Activated B cell treated with CpG ODN at 0.5 μM for 24 hours (primary cell): Measurements from ENCODE around the gene SPECC1L. TPM values are rescaled to one million over a fixed set of nuclear protein-coding genes. Genes with fewer than 3 reads are reported as not detected.

Experiments
- ATAC-seq: fragments of 200-7000 bp; cut with Tn5 transposase; one replicate; pipeline ENCODE4 v1.10.0; 2021; ENCODE audit warnings: low read depth, mild to moderate bottlenecking, moderate library complexity
- CTCF ChIA-PET: fragments of 350-600 bp; sonication (Branson Sonifier 250); formaldehyde crosslinking; loops from one replicate; lab custom pipeline; 2021; ENCODE audit warnings: antibody characterized with exemption; lab: Charles Lee
- POLR2A ChIA-PET: fragments of 350-600 bp; sonication (Branson Sonifier 250); formaldehyde crosslinking; loops from one replicate; lab custom pipeline; 2021; ENCODE audit warnings: antibody characterized with exemption; lab: Charles Lee
- DNase-seq: peaks from one replicate; pipeline ENCODE4 v3.0.0; 2022
- H3K27ac Mint-ChIP-seq: one replicate; pipeline ENCODE4 v1.8.0; 2020; ENCODE audit warnings: mixed read lengths
- H3K27me3 Mint-ChIP-seq: one replicate; pipeline ENCODE4 v1.8.0; 2021; ENCODE audit warnings: mixed read lengths
- H3K36me3 Mint-ChIP-seq: one replicate; pipeline ENCODE4 v1.8.0; 2021; ENCODE audit warnings: low read depth, mixed read lengths
- H3K4me1 Mint-ChIP-seq: one replicate; pipeline ENCODE4 v1.8.0; 2021; ENCODE audit warnings: mixed read lengths
- H3K4me3 Mint-ChIP-seq: one replicate; pipeline ENCODE4 v1.8.0; 2020; ENCODE audit warnings: mild to moderate bottlenecking, mixed read lengths
- H3K9me3 Mint-ChIP-seq: one replicate; pipeline ENCODE4 v1.8.0; 2020; ENCODE audit warnings: mixed read lengths
- CTCF ChIP-seq: fragments of 200-600 bp; IDR thresholded peaks from one replicate; pipeline ENCODE4 v1.8.0; 2022; ENCODE audit warnings: antibody characterized with exemption, mild to moderate bottlenecking
- intact Hi-C: fragments of 100-400 bp; cut with micrococcal nuclease; formaldehyde crosslinking; loops from one replicate; pipeline ENCODE4 v1.15.1; 2024
- total RNA-seq: library from RNA; stranded (reverse); gene quantifications from 2 replicates; pipeline ENCODE4 v1.2.3, GENCODE V29; 2022

SPECC1L gene
- total RNA-seq, 1 donor from 2014 or later: 59.0 TPM

DNA sequence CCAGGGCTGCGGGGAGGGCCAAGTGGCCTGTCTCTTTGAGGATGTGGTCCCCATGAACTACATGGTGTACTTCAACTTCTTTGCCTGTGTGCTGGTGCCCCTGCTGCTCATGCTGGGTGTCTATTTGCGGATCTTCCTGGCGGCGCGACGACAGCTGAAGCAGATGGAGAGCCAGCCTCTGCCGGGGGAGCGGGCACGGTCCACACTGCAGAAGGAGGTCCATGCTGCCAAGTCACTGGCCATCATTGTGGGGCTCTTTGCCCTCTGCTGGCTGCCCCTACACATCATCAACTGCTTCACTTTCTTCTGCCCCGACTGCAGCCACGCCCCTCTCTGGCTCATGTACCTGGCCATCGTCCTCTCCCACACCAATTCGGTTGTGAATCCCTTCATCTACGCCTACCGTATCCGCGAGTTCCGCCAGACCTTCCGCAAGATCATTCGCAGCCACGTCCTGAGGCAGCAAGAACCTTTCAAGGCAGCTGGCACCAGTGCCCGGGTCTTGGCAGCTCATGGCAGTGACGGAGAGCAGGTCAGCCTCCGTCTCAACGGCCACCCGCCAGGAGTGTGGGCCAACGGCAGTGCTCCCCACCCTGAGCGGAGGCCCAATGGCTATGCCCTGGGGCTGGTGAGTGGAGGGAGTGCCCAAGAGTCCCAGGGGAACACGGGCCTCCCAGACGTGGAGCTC lies 170.2 kb downstream of the SPECC1L start:
- no peak for ATAC-seq
- Mint-ChIP-seq H3K4me1 (peaks cover 62% of the 10 kb centered on the region), H3K27ac (peak overlapping the region; percentile 78), H3K9me3 (no peaks in the 10 kb centered on the region), H3K36me3 (peaks cover 52% of the 10 kb centered on the region), H3K27me3 (no peaks in the 10 kb centered on the region), H3K4me3 (no peak overlapping the region)
- DNase-seq: no peak
- ChIA-PET CTCF (no interaction called here), POLR2A (interaction anchor here (0.6 kb wide), 1 partner anchor 175 kb away, joined by 3 read pairs; no protein-coding TSS in a partner anchor)
- intact Hi-C loops: no loop called here
- no peak for TF ChIP-seq CTCF

- intact Hi-C loops: no loop called here
- ChIA-PET POLR2A (interaction anchor here (0.6 to 2.3 kb wide), 3 partner anchors 7 to 174 kb away, joined by 3 to 8 read pairs (median 4); partner anchors contain the start of gene ADORA2A), CTCF (no interaction called here)
- Mint-ChIP-seq H3K36me3 (peaks cover 50% of the 10 kb centered on the region), H3K9me3 (no peaks in the 10 kb centered on the region), H3K27me3 (no peaks in the 10 kb centered on the region), H3K4me1 (peaks cover 54% of the 10 kb centered on the region), H3K4me3 (no peak overlapping the region), H3K27ac (no peak overlapping the region)
- no peak for TF ChIP-seq CTCF
- DNase-seq: no peak
- no peak for ATAC-seq
Observed at GRCh38 chr22:24441406-24442351, 171.0 kb downstream of the SPECC1L start.

- H3K4me3 Mint-ChIP-seq: no peak overlapping the region
- peaks cover 48% of the 10 kb centered on the region for H3K36me3 Mint-ChIP-seq
- intact Hi-C loops: no loop called here
- no peak for ATAC-seq
- DNase-seq: no peak
- H3K9me3 Mint-ChIP-seq: no peaks in the 10 kb centered on the region
- ChIA-PET POLR2A (interaction anchor here (1.5 to 2.3 kb wide), 2 partner anchors 8 to 15 kb away, joined by 4 to 8 read pairs; partner anchors contain the start of gene ADORA2A), CTCF (no interaction called here)
- H3K4me1 Mint-ChIP-seq: peaks cover 49% of the 10 kb centered on the region
- H3K27me3 Mint-ChIP-seq: no peaks in the 10 kb centered on the region
- no peak overlapping the region for H3K27ac Mint-ChIP-seq
- TF ChIP-seq CTCF: no peak
Observed at GRCh38 chr22:24442352-24442744, 171.7 kb downstream of the SPECC1L start.

DNA sequence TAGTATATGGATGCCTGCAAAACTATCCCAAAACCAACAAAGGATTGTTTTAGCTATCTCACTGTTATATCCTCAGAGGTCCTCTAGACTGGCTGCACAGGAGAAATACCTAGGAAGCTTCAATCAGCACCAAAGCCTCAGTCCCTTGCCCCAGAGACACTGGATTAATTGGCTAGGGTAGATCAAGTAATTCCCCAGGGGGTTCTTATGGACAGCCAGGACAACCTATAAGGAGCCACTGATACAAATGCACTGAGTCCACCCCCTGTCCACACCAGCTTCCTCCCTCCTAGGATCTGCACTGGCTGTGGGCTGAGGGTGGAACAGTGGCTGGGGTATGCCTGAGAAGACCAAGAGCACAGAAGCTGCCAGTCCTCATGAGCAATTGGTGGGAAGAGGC lies 173.0 kb downstream of the SPECC1L start:
- Mint-ChIP-seq H3K27ac (no peak overlapping the region), H3K4me1 (peaks cover 35% of the 10 kb centered on the region), H3K4me3 (no peak overlapping the region), H3K27me3 (no peaks in the 10 kb centered on the region), H3K9me3 (no peaks in the 10 kb centered on the region), H3K36me3 (peaks cover 44% of the 10 kb centered on the region)
- ChIA-PET POLR2A (interaction anchor here (2.3 kb wide), 1 partner anchor 9 kb away, joined by 8 read pairs; no protein-coding TSS in a partner anchor), CTCF (no interaction called here)
- DNase-seq (no peak), ATAC-seq (no peak)
- intact Hi-C loops: no loop called here
- no peak for TF ChIP-seq CTCF

DNA sequence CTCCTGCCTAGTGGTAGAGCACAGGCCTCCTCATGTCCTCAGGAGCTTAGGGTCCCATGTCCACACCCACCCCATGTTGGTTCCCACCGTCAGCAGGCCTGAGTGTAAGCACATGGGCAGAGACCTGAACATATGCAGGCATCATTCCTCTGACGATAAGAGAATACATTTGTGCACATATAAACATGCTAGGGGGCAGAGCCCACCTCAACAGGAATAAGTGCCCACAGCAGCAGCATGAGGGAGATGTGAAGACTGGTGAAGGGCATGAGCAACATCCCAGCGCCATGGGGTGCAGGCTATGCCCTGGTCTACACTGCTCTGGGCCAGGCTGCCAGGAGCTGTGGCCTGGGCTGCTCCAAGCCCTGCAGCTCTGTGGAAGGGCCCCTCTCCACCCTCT lies 173.6 kb downstream of the SPECC1L start:
- ChIA-PET CTCF (no interaction called here), POLR2A (interaction anchor here (2.3 kb wide), 1 partner anchor 10 kb away, joined by 8 read pairs; no protein-coding TSS in a partner anchor)
- no peak for TF ChIP-seq CTCF
- Mint-ChIP-seq H3K36me3 (peaks cover 42% of the 10 kb centered on the region), H3K4me3 (no peak overlapping the region), H3K27me3 (no peaks in the 10 kb centered on the region), H3K9me3 (no peaks in the 10 kb centered on the region), H3K27ac (no peak overlapping the region), H3K4me1 (peaks cover 35% of the 10 kb centered on the region)
- intact Hi-C loops: no loop called here
- DNase-seq (no peak), ATAC-seq (no peak)
